ENCODE results near the gene ATP23.

Gene ATP23

DNA sequence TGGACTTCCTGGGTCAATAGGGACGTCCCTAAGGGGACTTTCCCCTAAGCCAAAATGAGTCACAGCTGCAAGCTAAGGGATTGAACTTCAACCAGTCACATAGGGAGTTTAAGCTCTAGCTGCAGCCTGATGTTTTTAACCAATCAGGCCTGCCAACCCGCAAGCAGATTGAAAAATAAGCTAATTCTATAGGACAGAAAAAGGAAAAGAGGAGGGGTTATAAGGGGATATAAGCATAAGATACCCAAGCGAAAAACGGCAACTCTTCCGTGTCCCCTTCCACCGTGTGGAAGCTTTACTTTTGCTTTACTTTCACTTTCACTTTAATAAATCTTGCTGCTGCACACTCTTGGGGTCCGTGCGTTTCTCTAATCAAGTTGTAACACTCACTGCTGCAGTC, 24.4 kb downstream of the ATP23 start:
- FAIRE-seq = no peak
- DNase-seq (ENCODE audit: insufficient read length, low spot score) = no peak

DNA sequence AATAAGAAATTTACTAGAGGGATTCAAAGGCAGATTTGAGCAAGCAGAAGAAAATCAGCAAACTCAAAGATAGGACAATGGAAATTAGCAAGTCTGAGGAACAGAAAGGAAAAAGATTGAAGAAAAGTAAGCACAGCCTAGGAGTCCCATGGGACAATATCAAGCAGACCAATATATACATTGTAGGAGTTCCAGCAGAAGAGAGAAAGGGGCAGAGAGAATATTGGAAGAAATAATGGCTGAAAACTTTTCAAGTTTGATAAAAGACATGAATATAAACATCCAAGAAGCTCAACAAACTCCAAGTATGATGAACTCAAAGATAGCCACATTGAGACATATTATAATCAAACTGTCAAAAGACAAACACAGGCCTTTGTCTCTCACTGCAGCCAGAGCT, 25.2 kb downstream of the ATP23 start:
- no peak for FAIRE-seq
- DNase-seq (ENCODE audit: insufficient read length, low spot score) = no peak

DNA sequence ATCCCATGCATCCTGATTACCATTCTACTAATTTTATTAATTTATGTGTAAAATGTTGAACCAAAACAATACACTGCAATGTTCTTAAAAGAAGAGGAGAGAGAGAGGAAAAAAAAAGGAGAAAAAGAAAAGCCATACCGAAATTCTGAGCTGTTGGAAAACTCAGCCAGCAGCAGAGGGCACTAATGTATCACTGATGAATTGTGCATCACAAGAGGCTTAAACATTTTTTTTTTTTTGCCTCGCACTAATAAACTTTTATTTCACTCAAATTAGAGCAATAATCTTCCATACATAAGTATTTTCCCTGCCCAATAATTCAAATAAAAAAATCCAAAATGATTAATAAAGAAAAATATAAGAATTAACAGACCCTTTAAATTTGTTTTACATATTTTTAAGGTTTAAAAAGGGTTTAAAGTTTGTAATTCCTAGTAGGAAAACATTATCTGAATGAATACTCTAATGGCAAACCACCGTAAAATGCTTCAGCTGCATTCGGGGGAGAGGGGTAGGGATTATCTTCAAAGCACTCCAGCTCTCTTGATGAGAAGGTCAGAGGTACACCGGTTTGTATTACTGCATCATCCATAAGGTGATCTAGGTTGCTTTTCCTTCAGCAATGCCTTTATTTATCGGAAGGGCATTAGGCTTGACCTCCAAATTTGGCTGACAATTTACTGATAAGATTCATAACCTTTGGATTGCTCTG, 41.9 kb downstream of the ATP23 start:
- no peak for FAIRE-seq

DNA sequence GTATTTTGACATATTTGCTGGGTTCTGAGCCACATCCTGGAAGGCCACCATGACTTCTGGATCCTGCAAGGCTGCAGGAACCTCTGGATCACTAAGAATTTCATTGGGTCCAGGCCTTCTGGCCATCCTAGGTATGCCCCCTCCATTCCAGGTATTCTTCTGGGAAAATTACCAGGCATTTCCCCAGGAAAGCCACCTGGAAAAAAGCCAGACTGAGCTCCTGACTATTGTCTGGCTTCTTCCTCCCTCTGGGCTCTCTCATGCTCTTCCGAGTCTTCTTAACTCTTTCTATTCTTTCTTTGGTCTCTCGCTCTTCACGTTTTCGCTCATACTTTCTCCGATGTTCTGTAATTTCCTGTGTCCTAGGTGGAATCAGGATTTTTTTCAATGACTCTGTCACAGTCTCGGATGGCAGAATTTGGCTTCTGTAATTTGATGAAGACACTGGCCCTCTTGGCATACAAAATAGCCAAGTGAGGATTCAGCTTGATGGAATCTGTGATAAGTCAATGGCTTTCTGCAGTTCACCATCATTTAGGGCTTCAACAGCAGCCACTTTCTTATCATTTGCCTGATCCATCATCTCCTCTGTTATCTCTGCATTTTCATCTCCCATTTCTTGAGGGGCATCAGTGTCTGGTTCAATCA, 42.6 kb downstream of the ATP23 start:
- DNase-seq (ENCODE audit: insufficient read length, low spot score) (no peak), FAIRE-seq (no peak)

More for the DNA sequence above, 41.9 kb downstream of the ATP23 start:
- DNase-seq (ENCODE audit: insufficient read length, low spot score) = no peak

DNA sequence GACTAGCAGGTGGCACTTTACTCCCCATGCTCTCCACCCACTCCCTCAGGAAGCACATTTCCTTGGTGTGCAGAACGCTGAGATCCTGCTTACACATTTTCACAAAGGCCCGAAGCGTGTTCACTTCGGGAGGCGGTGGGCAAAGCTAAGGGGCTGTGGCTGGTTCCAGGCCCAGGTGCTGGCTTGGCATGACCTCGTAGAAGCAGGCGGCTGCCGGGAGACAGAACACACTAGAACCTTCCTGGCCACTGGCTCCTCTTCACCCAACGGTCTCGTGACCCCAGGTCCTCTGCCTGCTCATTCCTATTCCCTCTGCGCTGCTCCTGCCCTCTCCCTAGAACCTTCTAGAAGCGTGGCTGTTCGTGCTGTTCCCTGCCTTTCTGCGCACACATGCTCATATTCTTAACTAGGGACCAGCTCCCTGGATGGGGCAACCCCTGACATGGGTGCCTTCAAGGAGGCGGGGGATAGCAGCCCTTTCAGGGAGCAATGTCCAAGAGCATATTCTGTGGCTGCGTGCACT, 43.3 kb downstream of the ATP23 start:
- no peak for FAIRE-seq
- no peak for DNase-seq (ENCODE audit: insufficient read length, low spot score)

DNA sequence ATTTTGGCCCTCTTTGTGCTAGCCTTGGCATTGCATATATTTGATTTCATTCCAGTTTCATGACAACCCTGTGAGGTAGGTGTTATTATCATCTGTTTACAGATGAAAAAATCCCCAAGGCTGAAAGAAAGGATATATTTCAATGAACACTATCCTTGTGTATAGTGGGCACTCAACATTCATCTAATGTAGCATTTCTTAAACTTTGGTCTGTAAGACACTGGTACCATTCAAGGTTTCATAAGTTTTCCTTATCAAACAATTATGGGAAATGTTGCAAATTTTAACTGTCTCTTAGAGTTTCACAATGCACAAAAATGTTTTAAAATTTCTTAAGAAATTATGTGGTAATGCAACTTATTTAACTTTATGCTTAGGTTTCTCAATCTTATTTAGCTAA, 44.3 kb downstream of the ATP23 start:
- no peak for DNase-seq (ENCODE audit: insufficient read length, low spot score)
- FAIRE-seq = no peak

DNA sequence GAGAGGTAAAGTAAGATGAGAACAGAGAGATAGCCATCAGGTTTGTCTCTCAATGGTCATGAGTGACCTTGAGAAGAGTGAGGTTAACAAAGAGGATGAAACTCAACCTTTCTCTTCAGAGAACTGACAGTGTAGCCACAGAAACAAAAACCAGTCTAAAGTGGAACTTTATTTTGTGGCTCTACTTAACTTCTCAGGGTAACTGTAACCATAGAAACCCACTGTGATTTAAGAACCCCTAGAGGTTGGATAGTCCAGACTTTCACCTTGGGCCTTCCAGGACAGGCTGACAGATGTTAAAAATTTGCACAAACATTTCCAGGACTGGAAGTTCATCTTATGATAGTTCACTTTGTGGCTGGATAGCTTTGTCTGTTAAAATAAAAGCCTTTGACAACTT, 48.5 kb downstream of the ATP23 start:
- FAIRE-seq = no peak
- DNase-seq (ENCODE audit: insufficient read length, low spot score) = no peak

DNA sequence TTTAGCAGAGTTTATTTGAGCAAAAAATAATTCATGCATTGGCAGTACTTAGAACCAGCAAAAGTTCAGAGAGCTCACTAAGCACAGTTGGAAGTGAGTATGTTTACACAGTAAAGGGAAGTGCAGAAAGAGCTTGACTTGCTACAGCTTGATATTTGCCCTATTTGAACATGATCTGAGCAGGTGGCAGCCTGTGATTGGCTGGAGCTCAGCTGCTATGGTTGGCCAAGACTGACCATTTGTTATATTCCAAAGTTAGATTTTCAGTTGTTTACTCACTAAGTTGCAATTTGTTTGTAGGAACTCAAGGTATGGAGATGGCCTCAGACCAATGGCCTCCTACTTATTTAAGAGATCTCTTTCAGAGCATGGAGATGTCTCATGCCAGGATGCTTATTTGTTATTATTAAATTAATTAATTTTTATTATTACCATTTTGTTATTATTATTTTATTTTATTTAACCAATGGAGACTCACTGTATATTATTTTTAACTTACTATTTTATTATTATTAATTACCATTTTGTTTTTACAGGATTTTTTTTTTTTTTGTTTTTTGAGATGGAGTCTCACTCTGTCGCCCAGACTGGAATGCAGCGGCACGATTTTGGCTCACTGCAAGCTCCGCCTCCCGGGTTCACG, 49.0 kb downstream of the ATP23 start:
- FAIRE-seq = no peak

DNA sequence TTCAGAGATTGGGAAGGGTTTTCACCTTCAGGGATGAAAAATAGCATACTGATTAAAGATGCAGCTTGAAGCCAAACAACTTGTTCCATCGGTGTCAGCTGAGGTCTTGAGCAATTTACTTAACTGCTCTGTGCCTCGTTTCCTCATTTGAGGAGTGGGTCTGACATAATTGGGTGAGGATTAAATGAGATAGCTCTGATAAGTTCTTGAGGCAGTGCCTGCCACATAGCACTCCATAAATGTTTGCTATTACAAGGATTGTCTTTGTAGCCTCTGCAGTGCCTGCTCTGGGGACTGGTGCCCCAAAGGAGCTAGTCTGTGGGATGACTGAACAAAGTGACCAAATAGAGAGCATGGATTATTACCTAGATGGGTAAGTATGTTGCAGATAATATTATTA, 50.6 kb downstream of the ATP23 start:
- FAIRE-seq (no peak), DNase-seq (ENCODE audit: insufficient read length, low spot score) (no peak)

More for the DNA sequence above, 49.0 kb downstream of the ATP23 start:
- DNase-seq (ENCODE audit: insufficient read length, low spot score) = no peak

DNA sequence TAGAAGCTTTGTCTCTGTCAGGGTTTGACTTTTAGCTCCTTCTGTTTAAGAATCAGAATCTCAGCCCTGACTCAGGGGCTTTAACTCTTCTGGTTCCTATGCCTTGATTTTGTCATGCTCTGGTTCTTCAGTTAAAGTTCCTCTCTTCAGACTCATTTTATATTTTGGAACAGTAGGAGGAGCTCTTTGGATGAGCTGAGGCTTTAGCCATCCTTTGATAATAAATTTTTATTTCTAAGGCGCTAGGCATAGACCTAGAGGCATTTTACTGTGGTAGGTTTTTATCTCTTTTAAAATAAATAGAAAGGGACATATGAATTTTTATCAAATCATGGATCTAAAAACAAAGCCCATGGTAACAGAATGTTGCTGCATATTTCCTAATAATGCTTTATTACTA, 51.7 kb downstream of the ATP23 start:
- DNase-seq (ENCODE audit: insufficient read length, low spot score) (no peak), FAIRE-seq (no peak)

DNA sequence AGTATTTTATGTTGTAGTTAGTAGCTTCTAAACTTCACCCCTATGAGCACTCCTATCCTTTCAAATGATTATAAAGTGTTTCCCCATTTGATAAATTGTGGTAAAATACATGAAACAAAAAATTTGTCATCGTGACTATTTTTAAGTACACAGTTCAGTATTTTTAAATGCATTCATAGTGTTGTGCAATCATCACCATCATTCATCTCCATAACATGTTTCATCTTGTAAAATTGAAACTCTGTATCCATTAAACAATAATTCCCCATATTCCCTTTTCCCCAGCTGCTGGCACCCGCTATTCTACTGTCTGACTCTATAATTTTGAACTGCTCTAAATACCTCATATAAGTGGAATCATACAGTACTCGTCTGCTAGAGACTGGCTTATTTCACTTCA, 52.5 kb downstream of the ATP23 start:
- FAIRE-seq (no peak), DNase-seq (ENCODE audit: insufficient read length, low spot score) (no peak)

DNA sequence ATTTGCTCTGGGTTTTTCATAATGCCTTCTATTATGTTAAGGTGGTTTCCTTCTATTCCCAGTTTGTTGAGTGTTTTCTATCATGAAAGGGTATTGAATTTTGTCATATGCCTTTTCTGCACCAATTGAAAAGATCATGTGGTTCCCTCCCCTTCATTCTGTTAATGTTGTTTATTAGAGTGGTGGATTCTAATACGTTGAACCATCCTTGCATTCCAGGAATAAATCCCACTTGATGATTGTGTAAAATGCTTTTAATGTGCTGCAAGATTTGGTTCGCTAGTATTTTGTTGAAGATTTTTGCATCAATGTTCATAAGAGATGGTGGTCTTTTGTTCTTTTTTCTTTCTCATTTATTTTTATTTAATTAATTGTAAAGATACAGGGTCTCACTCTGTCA, 55.2 kb downstream of the ATP23 start:
- FAIRE-seq (no peak), DNase-seq (ENCODE audit: insufficient read length, low spot score) (no peak)

DNA sequence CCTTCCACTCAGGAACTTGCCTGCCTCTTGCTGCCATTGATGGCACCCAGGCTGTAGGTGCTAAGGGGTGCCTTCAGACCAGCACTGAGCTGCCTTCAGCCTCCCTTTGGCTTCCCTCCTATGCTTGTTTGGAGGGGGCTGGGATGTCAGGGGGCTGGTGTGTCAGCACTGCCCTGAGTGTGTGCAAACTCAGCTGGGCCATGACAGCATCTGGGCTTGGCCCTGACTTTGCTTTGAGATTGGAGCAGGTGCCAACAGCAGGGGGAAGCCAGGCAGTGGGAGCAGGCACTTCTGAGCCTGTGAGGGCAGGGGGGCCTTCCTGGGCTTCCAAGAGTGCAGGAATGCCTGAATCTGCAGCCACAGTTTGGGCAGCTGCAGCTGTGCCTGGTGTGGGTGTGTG, 56.9 kb downstream of the ATP23 start:
- FAIRE-seq (no peak), DNase-seq (ENCODE audit: insufficient read length, low spot score) (no peak)

DNA sequence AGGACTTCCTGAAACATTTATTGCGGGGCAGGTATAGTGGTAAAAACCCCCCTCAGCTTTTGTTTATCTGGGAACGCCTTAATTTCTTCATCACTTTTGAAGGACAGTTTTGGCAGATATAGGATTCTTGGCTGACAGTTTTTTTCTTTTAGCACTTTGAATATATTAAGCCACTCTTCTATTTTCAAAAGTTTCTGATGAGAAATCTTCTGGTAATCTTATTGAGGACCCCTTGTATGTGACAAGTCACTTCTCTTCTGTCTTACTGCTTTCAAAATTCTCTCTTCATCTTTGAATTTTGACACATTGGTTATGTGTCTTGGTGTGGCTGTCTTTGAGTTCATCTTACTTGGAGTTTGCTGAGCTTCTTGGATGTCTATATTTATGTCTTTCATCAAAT, 59.1 kb downstream of the ATP23 start:
- DNase-seq (ENCODE audit: insufficient read length, low spot score) (no peak), FAIRE-seq (no peak)

DNA sequence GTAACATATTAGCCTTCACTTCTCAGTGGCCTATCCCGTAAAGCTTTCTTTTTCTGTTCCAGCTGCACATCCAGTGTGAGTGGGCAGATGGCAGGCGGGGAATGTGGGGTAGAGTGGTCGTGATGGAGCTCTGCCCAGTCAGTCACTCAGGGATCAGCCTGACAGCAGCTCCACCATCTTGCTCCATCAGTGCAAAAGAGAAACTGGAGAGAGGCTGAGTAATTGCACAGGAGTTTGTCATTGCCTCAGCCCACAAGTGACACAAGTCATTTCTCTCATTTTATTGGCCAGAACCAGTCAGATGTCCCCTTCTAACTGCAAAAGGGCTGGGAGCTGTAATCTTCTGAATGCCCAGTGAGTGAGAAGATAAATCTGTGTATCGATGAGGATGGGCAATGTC, 66.5 kb downstream of the ATP23 start:
- FAIRE-seq (peak; percentile 57), DNase-seq (ENCODE audit: insufficient read length, low spot score) (no peak)

DNA sequence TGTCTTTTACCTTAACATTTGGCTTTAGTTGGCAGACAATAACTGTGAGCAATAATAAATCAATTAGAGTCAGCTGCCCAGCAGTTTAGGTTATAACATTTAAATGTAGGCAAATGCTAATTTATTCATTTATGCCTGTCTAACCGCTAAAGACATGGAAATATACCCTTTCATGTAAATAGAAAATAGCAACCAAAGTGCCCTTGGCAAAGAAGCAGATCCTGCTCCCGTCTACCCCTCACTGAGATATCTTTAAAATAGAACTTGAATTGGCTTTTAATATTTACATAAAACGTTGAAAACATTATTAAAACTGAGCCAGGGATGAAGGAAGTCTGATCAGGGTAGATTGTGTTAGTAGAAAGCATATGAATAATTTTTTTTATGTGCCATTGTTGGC, 67.3 kb downstream of the ATP23 start:
- FAIRE-seq (no peak), DNase-seq (ENCODE audit: insufficient read length, low spot score) (no peak)

All from HTR-8/SVneo (cell line).